Retinal pigment epithelial cell (primary cell): ENCODE measurements around the gene ZNF552.
A peak's percentile ranks its signal among the peaks of the same experiment; 100 is the strongest.
"Not testable (repeated sequence)": the region's sequence is repeated elsewhere in the genome, so short reads cannot be mapped to it uniquely, and the experiment has no call there.

Source experiments
- DNase-seq: peaks from one replicate; pipeline ENCODE4 v3.0.0-alpha.2; 2010; ENCODE audit warnings: low read depth
- H3K4me3 ChIP-seq: 2 replicates; pipeline ENCODE4 v1.5.1; 2011; ENCODE audit warnings: mild to moderate bottlenecking, low read length, control low read depth, moderate library complexity
- TF ChIP-seq, protein P1 (sequence below): conservative IDR thresholded peaks from 2 replicates; pipeline ENCODE4 v1.5.1; 2011; ENCODE audit warnings: low read depth, low read length, control low read depth, inconsistent platforms

Gene ZNF552

DNA sequence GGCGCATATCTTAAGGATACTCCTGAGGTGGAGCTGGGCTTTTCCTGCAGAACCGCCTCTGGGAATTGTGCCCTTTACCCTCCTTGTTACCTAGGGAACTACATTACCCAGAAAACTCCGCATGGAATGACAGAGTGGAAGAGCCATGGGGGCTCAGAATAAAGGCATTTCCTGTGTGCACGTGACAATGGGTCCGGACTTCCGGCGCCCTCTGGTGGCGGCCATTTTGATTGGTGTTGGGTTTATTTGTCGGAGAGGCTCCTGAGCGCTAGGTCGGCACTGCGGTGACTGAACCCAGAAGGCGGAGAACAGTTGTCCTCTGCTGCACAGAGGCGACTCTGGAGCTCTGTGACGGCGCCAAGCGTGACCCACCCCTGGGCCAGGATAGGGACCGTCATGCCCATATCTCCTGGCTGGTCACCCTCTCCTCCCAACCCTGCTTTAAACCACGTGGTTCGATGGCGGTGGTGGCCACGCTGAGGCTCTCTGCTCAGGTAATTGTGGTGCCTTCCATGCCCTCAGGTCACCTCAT lies 15.4 kb upstream of the ZNF552 start, which contains the start of gene ZNF587B:
Gene ZNF587B, plus strand, starts transcription at position 229 of the 532 bp plus-strand sequence. Its CDS starts 230 bp downstream, at position 459.
- TF ChIP-seq, protein P1, sequence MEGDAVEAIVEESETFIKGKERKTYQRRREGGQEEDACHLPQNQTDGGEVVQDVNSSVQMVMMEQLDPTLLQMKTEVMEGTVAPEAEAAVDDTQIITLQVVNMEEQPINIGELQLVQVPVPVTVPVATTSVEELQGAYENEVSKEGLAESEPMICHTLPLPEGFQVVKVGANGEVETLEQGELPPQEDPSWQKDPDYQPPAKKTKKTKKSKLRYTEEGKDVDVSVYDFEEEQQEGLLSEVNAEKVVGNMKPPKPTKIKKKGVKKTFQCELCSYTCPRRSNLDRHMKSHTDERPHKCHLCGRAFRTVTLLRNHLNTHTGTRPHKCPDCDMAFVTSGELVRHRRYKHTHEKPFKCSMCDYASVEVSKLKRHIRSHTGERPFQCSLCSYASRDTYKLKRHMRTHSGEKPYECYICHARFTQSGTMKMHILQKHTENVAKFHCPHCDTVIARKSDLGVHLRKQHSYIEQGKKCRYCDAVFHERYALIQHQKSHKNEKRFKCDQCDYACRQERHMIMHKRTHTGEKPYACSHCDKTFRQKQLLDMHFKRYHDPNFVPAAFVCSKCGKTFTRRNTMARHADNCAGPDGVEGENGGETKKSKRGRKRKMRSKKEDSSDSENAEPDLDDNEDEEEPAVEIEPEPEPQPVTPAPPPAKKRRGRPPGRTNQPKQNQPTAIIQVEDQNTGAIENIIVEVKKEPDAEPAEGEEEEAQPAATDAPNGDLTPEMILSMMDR, result peak; percentile 39
- peak; percentile 27 for DNase-seq
- H3K4me3 ChIP-seq, result peak within 1 kb of the TSS; percentile 67

DNA sequence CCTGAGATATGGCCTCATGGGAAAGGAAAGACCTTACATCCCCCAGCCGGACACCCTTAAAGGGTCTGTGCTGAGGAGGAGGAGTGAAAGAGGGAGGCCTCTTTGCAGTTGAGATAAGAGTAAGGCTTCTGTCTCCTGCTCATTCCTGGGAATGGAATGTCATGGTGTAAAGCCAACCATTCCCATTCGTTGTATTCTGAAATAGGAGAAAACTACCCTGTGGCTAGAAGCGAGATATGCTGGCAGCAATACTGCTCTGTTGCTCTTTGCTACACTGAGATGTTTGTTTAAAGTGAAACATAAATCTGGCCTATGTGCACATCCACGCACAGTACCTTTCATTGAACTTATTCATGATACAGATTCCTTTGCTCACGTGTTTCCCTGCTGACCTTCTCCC lies 14.6 kb upstream of the ZNF552 start:
- H3K4me3 ChIP-seq, result no peak overlapping the region
- TF ChIP-seq, protein P1, result no peak
- no peak for DNase-seq

DNA sequence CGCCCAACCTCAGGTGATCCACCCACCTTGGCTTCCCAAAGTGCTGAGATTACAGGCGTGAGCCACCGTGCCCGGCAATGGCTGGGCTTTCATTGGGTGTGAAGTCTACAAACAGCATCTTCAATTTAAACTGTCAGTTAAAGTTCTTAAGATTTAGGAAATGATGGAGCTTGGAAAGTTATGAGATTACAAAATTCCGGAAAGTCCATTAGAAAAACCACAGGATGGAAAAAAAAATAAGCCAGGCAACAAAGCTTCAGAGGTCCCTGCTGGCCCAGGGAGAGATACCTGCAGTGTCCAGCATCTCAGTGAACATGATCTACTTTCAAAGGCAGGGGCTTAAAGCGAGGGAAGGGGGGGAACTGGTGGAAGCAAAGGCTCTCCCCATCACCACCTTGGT lies 10.8 kb upstream of the ZNF552 start:
- no peak for DNase-seq

DNA sequence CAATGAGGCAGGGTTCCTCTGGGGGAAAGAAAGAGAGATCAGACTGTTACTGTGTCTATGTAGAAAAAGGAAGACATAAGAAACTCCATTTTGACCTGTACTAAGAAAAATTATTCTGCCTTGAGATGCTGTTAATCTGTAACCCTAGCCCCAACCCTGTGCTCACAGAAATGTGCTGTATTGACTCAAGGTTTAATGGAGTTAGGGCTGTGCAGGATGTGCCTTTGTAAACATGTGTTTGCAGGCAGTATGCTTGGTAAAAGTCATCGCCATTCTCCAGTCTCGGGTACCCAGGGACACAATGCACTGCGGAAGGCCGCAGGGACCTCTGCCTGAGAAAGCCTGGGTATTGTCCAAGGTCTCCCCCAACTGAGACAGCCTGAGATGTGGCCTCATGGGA lies 8.9 kb upstream of the ZNF552 start:
- not testable (repeated sequence) for H3K4me3 ChIP-seq, DNase-seq

More for the DNA sequence above, 10.8 kb upstream of the ZNF552 start:
- TF ChIP-seq, protein P1, result no peak
- no peak overlapping the region for H3K4me3 ChIP-seq

DNA sequence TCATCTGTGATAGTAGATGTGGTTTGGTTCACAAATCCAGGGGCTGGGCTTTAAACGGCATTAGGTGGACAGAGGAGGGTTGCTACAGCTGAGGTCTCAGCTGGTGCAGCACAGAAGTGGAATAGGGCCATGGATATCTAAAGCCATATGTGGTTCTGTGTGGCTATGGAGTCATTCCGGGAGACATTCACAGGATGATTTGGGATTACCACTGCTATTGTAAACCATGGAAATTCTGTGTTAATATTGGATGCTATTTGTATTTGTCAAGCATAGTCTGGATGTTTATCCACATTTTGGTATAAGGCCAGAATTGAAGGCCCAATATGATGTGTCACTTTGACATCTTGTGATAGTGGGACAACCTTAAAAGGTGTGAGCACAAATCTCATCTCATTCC lies 8.4 kb upstream of the ZNF552 start:
- DNase-seq, H3K4me3 ChIP-seq: not testable (repeated sequence)

DNA sequence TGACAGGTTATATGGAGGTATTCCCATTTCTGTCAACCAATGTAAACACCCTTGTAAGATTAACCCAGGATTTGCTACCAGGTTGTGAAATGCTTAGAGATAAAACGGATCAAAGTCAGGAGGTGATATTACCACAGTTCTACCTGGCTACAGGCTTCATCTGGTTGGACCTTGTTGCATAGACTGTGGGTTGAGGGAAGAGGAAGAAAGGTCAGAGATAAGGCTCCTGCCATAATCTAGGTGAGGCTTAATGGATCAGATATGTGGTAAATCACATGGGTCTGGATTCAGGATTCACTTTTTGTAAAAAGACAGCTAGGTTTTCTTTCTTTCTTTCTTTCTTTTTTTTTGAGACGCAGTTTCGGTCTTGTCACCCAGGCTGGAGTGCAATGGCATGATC lies 6.8 kb upstream of the ZNF552 start:
- DNase-seq, H3K4me3 ChIP-seq: not testable (repeated sequence)

DNA sequence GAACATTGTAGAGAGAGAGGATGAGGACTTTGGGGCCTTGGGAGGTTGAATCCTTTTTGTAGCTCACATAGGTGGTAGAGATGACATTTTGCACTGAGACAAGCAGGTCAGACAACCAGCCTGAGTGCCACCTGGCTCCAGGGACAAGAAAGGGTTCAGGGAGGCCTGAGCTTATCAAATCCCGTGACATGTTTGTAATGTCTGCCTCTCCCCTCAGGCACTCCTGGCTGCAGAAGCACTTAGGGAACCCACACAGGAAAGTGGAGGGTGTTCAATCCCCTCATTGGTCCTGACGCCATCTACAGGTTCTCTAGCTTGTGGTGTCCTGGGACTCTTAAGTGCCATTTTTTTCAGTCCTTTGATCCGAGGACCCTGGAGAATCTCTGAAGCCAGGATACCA lies 6.4 kb upstream of the ZNF552 start:
- DNase-seq, H3K4me3 ChIP-seq: not testable (repeated sequence)

DNA sequence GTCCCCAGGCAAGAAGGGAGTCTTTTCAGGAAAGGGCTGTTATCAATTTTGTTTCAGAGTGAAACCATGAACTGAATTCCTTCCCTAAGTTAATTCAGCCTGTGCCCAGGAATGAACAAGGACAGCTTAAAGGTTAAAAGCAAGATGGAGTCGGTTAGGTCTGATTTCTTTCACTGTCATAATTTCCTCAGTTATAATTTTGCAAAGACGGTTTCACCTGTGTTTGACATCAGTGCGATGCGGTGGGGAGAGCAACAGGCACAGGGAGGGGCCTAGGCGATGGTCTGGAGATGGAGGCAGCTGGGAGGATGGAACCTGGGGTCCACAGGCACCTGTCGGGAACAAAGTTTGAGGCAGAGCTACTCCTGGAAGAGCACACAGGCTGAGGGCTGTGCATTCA lies 5.9 kb upstream of the ZNF552 start:
- no peak for DNase-seq
- TF ChIP-seq, protein P1, result no peak
- peak overlapping the region; percentile 97 for H3K4me3 ChIP-seq

DNA sequence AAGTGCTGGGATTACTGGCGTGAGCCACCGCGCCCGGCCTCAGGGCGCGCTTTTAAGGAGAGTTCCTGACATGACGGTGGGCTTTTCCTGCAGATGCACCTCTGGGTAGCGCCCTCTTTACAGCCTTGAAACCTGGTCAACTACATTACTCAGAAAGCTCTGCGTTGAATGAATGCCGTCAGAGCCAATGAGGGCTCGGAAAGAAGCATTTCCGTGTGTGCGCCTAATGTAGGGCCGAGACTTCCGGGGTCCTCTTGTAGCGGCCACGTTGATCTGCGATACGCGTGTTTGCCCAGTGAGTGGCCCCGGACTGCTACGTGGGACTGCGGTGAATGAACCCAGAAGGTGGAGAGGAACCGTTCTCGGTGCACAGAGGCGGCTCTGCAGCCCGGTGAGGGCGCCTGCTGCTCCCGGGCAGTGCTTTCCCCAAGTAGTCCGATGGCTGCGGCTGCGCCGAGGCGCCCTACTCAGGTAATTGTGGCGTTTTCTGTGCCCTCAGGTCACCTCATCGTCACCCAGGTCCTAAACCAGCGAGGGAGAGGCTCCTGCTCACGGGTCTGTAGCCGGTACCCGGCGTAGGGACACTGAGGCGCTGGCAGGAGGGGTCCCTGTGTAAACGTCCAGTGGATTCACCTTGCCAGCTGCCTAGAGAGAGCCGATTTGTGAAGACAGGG lies 4.9 kb upstream of the ZNF552 start:
- TF ChIP-seq, protein P1, result peak; percentile 32

More for the DNA sequence above, 4.9 kb upstream of the ZNF552 start:
- H3K4me3 ChIP-seq, result peak overlapping the region; percentile 97
- peak; percentile 81 for DNase-seq
